Kidney tubule cell (primary cell): ENCODE measurements around the gene TRPM1.

ENCODE experiments used
- DNase-seq: peaks from one replicate; pipeline ENCODE4 v3.0.0-alpha.2; 2018; ENCODE audit warnings: low spot score

Gene TRPM1

DNA sequence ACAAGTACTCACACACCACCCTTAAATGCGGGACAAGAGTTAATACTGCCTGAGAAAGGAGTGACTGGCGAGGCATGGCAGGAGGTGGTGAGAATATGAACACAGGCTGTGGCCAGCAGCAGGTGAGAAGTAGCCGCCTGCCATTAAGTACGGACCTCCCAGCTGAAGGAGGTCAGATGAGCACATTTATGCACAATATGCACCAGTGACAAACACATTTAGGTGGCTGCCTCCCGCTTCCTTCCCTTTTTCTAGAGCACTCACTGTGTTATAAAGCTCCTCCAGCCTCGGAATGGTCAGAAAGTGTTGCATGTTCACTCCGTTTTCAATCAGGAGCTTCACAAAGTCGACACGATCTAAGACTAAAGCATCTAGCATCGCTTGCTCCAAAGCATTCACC, 52.4 kb downstream of the TRPM1 start:
- DNase-seq = no peak

DNA sequence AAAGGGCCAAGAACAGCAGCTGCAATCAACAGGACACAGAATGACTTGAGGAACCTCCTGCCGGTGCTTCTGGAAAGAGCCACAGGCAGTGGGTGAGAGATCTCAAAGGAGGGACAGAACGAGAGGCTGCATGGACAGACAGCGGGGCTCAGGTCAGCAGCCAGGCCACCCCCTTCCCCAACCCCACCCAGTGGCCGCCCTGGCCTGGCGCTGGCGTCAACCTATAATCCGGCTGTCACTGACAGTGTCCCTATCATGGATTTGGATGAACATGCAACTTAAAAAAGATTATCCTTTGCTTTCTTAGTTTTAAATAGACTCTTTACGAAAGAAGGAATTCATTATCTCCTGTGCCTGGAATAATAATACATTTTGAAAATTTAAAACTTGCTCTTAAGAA, 54.1 kb downstream of the TRPM1 start:
- no peak for DNase-seq

DNA sequence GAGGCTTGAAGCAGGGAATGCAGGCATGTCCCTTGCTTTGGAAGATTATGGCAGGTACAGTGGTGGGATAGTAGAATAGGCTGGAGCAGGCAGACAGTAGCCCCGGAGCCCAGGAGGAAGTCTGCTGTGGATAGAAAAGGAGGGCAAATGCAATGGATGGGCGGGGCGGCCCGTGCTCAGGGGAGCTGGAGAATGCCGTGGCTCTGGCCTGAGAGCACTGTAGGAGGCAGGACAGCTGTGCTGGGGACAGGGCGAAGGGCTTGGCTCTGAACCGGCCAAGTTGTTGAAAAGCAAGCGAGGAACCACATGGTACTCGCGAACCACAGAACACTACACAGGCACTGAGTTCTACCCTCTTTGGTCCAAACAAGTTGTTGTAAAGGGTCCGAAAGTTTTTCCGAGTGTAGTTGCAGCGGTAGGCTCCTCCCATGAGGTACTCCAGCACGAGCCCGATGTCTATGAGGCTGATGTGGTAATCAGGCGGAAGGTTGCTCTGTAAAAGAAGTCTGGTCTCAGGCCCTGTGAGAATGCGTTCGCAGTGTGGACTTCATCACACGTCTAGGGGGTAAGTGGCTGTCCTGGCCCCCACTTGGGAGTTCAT, 54.7 kb downstream of the TRPM1 start:
- DNase-seq = no peak

DNA sequence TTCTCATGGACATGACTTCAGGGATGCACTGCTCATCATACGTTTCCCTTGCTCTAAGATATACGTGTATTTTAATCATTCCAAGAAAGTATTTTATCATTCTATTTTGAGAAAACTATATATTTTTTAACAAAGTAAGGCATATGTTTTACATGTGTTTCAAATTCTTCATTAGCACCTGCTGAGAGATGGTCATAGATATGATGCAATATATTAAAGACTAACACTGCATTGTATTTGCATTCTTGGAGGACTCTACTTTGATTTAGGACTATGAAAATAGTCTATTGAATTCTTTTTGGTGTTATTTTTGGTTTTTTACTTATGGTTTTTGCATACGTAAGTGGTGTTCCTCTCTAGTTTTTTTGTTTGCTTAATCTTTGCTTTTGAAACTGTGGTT, 55.9 kb downstream of the TRPM1 start:
- DNase-seq = no peak

DNA sequence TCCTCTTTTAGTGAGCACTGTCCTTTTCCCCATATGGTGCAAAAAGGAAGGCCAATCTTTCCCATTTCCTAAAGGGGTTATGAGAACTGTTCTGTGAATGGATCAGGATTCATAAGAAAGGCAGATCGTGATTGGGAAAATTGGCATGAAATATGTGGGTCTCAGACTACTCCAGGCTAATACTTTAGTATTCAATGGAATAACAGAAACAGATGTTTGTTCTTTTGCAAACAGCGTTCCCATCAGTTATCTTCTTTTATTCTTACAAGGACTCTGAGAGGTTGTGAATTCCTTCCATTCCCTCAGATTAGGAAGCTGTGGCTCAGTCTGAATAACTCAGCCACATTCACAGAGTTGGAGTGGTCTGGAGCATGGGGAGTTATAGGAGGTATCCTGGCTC, 58.8 kb downstream of the TRPM1 start:
- DNase-seq = no peak

DNA sequence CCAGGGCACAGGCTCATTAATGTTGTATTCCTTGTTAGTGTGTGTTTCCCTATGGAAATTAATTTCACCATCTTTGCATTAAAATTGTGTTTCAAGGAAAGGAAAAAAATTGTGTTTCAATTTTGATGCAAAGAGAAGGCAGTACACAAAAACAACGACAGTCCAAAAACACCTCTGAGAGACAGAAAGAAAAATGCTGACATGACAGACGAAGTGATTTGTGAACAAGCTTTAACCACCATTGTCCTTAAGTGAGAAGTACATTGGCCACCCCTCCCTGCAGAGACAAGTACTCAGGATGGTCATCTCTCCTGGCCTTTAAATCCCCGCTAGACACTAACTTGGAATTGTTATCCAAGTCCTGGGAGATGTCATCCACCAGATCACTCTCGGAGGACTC, 59.9 kb downstream of the TRPM1 start:
- no peak for DNase-seq

DNA sequence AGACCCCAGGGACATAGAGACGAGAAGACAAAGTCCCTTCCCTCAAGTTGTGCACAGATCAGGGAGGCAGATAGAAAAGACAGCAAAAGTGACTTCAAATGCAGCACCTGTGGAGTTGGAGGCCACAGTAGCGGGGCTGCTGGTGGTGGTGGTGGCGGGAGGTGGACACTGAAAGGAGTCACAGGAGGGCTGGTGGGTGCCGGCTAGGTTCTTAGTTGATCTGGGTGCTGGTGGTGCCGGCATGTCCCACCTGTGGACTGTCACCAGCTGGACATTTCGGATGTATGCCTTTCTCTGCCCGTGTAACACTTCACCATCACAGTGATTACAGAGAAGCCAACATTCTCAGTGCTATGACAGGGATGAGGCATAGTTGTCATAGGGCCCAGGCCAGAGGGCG, 60.9 kb downstream of the TRPM1 start:
- DNase-seq = no peak

DNA sequence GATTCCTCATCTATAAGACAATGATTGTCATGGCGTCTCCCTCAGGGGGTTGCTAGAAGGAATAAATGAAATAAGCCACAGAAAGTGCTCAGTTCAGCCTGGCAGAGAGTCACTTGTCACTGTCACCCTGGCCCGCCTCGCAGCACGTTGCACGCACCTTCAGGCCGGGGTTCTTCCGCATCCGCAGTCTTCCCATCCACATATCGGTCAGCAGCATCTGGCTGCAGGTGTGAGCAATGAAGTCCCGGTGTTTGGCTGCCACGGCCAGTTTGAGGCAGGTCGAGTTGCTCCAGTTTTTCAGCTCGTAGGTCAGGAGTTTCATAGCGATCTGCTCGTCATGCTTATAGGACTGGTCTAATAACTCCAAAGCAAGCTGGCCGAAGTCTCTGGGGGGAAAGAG, 61.6 kb downstream of the TRPM1 start:
- no peak for DNase-seq

DNA sequence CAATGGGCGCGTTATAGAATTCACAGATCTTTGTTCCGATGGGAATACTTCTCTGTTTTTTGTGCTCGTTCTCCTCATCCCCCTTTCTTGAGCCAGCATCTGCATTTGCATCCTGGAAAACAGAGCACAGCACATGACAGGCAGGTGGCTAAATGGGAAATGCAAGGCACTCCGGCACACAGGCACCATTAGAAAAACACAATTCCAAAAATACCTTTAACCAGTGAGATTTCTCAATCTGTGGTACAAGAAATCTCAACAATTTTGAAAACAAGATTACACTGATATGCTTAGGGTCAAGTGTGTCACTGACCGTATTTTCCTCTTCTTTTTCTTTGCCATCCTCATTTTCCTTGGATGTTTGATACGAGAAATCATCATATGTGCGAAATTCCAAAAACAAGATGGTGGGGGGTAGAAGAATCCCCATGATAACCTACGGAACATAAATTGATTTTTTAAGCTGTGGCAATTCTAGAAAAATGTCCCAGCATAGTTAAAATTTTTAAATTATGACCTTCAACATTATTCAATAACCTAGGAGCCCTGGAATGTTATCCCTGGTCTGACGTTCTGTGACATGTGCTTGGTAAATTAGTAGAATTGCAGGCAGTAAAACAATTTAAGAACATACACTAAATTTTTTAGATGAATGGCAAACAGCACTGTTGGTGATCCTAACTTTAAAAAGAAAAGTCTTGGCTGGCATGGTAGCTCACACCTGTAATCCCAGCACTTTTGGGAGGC, 63.6 kb downstream of the TRPM1 start:
- no peak for DNase-seq

DNA sequence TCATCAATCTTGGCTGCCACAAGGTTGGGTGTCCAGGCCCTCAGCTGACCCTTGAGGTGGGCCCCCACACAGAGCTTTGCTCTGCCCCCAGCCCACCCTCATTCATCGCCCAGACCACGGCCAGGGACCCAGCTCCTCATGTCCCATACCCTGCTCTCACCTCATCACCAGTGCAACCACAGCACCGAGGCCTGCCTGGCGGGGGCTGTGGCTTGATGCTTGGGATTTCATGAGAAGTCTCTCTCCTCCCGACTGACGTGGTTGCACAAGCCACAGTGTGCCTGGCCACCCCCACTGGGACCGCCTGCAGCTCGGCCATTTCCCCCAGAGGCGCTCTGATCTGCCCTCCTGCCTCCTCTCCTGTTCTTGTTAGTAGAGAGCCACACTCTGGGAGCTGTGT, 64.7 kb downstream of the TRPM1 start:
- no peak for DNase-seq

DNA sequence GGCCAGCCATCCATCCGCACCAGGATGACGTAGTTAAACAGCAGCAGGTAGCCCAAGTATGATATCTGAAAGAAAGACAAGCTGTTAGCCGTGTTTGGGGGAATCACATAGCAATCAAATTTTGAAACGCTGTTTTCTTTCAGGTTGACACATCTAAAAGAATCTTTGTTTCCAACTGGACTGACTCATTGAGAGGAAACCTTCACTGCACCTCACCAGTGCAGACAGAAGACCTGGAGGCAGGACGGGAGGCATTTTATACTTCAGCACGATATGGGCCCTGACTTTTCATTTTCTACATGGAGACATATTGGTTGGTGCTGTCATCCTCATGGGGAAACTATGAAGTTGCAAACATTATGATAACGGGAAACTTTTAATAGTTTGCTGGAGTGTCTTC, 65.9 kb downstream of the TRPM1 start:
- no peak for DNase-seq

DNA sequence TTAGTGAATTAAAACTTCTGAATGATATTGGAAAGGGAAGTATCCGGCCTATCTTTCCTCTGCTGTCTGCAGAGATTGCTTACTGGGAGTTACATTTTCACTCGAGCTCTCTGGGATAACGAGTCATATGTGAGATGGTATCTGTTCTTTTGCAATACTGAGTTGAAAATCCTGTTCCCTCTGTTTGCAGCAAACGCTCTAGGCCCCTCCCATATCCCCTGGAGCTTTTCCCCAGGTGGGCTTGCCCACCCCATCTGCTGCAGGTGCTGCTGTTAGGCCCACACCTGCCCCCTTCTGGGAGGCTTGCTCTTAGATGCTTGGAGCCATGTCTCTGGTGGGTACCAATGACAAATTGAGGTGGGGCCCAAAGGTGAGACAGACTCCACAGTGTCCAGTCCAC, 67.4 kb downstream of the TRPM1 start:
- no peak for DNase-seq

DNA sequence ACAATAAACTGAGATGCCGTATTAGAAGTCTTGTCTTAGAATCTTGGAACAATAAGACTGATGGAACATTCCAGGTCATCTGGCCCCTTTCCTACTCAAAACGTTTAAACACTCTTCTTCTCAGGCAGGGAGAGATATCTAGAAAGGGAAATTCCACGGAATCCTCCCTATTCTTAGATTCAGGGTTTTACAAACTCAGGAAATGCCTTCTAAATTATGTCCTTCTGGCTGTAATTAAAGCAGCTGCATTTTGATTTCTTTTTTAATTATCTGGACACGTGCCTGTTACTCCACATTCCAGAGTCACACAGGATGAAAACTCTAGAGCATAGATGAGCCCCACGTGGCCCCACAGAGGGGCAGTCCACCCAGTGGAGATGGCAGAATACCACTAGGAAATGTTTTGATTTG, 68.6 kb downstream of the TRPM1 start:
- no peak for DNase-seq

DNA sequence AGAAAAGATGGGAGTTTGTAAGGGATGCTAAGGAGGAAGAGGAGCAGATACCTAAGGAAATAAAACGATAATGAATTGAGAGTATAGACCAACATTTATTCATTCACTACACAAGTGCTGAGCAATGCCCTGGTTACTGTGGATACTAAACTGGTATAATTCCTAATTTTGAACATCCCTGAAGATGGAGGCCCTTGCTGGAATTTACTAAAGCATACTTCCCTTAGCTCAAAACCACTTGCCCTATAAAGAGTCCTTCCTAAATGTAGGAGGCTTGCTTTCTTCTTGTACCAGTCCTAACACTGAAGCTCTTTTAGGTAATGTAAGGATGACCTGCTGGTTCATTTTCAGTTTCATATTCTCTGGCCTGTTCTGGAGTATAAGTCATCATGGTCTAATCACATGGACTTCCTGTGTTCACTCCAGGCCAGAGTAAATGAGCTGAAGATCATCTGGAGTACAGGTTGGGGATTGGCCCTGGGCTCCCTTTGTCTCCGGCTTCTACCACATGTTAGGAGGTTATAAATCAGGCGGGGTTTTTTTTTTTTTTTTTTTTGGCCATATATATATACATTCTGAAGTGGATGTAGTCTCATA, 70.0 kb downstream of the TRPM1 start:
- DNase-seq = peak; percentile 72

DNA sequence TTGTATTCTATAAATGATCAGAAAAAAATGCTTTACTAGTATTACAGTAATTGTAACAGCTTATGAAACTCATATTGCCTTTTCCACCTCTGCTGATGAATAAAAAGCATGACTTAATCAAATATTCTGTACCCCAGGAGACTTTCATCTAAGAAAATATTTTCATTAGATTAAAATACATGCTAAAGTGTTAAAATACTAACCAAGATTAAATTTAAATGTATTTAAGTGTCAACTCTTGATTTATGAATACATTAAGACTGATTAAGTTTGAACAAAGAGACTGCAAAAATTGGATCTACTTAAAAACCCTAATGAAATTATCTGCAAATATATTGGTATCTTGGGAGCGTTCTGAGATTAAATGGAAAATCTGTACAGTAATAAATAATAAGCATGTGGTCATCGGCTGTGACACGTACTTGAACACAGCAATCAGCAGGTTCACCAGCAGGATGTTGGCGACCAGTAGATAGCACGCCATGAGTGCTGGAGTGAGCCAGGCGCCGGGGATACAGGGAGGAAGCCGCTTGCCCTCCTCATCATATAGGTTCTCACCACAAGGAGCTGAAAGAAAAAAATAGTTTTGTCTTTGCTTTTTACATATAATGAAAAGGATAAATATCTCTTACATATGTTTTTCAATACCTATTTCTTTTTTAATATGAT, 73.5 kb downstream of the TRPM1 start:
- no peak for DNase-seq

DNA sequence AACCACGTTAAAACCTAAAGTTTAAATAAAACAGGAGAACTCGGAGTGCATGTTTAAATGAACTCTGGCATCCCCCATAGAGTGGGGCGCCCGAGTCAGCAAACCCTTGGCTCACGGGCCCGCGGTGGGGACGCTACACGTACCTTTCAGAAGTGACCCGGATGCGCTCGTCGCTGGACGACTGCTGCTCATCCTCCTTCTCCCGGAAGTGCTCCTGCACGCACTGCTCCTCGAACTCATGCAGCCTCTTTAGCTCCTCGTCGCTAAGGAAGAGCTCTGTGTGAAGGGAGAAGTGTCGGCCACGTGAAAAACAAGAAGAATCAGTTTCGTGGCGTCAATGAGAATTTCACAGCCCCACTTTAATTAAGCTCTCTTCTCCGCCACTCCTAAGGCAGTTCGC, 75.5 kb downstream of the TRPM1 start:
- no peak for DNase-seq

DNA sequence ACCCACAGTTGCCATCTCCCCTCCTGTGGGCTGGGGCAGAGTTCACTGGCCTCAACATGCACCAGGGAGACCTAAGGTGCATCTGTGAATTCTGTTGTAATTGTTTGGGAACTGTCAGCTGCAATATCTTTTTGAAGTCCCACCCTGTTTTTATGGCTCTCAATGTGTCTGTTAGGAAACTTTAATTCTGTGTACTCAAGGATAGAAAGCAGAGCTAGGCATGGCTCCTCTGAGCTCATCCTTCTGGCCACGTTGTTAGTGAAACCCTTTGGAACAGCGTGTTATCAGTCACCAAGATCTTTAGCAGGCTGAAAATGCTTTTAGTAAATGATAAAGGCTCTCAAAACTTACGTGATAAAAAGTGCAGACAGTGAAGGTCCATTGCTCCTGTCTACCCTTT, 76.5 kb downstream of the TRPM1 start:
- DNase-seq = peak; percentile 14

DNA sequence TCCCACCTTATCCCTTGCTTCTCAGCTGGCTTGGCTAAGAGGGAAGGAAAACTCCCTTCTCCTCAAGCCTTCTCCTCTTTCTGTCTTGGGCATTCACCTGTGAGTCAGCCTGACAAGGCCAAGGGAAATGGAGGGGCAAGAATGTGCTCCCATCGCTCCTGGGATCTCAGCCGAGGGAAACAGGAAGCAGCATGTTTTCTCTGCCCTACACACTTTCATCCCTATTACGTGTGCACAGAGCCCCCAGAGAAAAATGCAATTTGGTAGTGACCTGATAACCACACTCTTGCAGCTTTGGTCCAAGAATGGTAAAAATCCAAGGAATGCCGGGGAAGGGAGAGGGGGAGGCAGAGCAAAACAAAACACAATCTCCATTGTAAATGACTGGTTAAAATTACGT, 77.2 kb downstream of the TRPM1 start:
- peak; percentile 98 for DNase-seq

DNA sequence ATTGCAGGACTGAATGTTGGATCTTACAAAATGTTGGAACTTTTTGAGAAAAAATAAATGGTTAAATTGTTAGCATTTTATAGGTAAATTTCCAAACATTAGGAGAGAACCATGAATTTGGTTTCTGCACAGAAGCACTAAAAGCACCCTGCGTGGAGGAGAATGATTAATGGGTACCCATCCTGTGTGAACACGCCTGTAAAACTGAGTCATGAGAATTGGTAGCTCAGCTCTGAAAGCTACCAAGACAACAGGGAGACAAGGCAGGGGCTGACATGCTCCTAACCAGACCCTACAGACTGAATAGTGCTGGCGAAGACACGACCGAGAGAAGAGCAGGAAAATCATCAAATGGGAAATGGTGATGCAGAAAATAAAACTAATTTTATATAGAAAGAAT, 77.7 kb downstream of the TRPM1 start:
- peak; percentile 71 for DNase-seq

DNA sequence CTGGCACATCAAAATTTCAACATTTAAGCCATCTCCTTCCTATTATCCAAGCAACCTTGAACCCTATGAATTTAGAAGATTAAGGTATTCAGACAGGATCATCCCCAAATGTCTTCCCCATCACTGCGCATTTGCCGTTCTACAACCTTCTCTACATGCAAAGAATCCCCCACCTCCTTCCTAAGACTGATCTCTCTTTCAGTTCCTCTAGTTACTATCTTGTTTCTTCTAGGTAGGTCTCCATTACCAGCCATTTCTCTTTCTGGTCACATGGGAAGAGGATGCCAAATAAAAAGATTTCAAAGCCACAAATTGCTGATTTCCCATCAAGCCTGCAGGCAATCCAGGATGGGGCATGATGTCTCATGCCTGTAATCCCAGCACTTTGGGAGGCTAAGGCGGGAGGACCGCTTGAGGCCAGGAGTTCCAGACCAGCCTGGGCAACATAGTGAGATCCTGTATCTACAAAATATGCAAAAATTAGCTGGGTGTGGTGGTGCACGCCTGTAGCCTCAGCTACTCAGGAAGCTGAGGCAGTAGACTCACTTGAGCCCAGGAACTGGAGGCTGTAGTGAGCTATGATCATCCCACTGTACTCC, 80.4 kb downstream of the TRPM1 start:
- no peak for DNase-seq

DNA sequence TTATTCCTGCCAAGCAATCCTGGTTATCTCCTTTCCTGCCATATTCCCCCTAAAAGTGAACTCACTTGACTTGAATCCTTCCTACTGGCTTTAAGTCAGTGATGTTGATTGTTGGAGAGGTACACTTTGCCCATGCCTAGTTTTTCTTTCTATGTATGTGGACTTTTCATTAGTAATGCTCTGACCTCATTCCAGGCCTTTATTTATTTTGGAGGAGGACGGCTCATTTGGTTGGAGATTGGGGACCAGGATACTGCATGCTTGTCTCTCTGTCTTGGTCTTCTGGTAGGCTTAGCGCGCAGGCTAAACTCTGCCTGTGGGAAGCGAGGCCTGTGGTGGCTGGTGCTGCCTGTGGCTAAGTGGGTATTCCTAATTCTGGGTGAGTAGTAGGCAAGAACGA, 81.0 kb downstream of the TRPM1 start:
- DNase-seq = no peak

DNA sequence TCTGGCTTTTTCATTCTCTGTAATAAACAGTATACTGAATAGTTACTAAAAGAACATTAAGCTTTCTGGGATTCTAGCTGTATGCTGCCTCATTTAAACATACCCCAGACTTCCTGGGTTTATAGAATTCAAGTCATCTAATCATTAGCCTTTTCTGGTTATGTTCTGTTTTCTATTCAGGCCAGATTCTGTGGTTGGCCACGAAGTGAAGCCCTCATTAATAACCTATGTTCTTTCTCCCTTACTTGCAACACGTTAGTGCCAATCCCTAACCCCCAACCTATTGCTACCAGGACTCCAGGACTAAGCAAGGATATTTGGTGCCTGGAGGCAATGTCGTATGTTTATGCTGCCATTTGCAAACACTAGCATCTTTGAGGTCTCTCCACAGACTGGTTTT, 81.5 kb downstream of the TRPM1 start:
- no peak for DNase-seq

DNA sequence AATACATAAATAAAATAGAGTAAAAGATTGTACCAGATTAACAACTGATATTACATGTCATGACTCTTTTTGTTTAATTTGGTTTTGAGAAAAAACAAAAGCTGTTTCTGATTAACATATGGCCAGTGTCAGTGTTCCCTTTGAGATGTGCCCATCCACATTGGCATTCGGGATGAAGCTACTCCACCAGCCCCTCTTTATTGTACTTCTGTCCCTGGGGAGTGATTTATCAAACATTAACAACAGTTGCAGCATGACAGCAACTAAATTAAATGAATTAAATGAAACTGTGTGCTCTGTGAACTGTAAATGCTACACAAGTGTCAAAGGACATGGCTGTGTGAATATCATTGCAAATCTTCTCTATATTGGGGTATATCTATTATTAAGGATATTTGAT, 84.2 kb downstream of the TRPM1 start:
- no peak for DNase-seq
